AML-193 (cell line): ENCODE results near the gene MCHR1.
"Not testable (repeated sequence)": the region's sequence is repeated elsewhere in the genome, so short reads cannot be mapped to it uniquely, and the experiment has no call there.

ENCODE experiments used
- DNase-seq, 2 experiments: peaks; one replicate each; lab custom pipeline; 2025; lab: John Stamatoyannopoulos, UW

Gene MCHR1

DNA sequence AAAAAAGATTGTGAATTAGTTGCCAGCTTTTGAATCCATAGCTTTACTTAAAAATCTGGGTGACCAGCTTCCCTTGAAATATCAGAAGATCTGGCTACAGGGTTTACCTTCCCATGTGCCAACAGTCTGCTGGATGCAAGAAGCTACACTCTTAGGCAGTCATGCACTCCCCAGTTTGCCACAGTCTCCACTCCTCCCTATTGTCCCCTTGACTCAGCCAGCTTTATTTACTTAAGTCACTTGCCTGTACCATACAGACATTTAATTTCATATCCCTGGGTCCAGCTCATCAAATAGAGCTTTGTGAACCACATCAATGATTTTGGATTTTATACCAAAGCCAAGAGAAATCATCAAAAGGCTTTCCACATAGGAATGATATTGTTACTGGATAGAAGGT is 12.2 kb downstream of the MCHR1 start:
- no peak for DNase-seq

DNA sequence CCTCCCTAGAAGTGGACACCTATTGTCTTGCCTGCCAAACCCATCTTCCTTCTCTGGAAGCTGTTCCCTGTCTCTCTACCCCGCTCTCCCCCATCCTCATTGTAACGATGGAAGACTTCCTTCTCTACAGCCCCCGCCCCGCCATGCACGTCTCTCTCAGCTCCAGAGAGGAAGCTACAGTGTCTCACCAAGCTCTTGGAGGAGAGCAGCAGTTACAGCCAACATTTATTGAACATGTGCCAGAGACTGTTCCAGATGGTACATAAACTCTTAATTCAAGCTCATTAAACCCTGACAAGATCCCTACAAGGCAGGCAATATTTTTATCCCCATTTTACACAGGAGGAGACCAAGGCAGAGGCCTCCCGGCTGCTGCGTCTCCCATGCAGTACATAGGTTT is 15.1 kb downstream of the MCHR1 start:
- no peak for DNase-seq

DNA sequence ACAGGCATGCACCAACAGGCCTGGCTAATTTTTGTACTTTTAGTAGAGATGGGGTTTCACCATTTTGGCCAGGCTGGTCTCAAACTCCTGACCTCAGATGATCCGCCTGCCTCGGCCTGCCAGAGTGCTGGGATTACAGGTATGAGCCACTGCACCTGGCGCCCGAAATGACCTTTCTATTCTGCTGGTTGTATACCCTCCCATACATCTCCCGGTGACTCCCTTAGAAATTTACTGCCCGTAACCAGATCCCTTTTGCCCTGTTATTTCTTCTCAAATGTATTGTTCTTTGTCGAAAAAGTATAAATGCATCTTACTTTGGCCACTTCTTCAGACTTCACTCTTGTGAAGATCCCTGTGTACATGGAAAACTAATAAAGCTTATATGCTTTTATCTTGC is 22.0 kb downstream of the MCHR1 start:
- DNase-seq, result no peak

DNA sequence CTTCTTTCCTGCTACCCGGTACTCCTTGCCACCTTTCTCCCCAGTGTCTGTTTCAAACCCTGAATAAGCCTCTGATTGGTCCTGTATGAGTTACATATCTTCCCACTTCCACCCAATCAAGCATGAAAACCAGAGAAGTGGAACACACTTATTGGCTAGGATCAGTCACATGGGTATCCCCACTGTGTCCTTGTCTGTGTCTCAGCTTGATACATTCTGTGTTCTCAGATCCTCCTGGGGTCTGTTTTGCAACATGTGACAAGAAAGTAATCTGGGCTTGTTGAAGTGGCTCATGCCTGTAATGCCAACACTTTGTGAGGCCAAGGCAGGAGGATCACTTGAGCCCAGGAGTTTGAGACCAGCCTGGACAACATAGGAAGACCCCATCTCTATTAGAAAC is 23.9 kb downstream of the MCHR1 start:
- DNase-seq, result no peak

DNA sequence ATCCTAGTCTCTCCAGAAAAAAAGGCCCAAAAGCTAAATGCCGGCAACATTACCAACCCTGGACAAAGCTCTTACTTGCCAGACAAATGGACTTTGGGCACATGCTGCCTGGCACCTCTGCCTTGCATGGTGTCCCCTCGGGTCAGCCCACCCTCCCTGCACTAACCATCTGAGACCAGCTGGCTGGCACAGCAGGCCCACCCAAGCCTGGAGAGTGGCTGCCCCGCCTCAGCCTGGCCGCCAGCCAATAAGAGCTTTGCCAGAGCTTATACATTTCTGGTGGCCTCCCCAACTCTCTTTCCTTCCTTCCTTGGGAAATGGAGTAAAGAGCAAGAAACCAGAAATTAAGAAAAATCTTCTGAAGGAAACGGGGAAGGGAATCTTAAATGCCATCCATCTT is 24.5 kb downstream of the MCHR1 start:
- no peak for DNase-seq

DNA sequence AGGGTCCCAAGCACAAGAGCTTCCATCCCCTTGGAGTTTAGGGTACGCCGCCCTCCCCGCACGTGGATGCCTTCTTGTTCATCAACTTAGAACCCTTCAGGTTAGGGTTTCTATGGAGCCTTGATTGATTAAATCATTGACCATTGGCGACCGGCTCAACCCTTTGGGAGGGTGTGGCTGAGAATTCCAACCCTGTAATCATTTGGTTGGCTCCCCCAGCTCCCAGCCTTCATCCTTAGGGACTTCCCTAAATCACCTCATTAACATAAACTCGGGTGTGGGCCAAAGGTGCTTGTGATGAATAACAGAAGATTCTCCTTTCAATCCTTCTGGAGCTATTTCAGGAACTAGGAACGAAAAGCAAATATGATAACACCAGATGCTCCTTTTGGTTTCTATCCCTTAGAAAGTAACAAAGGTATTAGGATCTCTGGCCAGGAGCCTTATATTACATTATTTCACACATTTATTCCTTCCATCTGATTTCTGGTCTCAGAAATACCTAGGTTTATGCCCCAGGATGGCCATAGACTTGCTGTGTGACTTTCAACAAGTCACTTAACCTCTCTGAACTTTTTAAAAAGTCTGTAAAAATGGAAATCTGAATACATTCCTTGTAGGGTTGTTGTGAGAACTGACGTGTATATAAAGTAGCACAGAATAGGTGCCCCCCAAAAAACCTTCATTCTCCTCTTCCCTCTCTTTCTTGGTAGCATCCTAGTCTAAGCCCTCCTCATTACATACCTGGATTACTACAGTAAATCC is 26.8 kb downstream of the MCHR1 start:
- DNase-seq, result no peak

DNA sequence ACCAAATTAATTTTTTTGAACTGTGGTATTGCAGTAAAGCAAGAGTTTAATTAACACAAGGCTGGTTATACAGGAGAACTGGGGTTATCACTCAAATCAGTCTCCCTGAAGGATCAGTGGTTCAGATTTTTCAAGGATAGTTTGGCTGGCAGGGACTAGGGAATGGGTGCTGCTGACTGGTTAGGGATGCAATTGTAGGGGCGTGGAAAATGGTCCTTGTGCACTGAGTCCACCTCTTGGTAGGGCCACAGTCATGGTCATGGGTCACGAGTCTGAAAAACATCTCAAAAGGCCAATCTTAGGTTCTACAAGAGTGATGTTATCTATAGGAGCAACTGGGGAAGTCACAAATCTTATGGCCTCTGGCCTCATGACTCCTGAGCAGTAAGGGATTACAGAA is 27.9 kb downstream of the MCHR1 start:
- no peak for DNase-seq

DNA sequence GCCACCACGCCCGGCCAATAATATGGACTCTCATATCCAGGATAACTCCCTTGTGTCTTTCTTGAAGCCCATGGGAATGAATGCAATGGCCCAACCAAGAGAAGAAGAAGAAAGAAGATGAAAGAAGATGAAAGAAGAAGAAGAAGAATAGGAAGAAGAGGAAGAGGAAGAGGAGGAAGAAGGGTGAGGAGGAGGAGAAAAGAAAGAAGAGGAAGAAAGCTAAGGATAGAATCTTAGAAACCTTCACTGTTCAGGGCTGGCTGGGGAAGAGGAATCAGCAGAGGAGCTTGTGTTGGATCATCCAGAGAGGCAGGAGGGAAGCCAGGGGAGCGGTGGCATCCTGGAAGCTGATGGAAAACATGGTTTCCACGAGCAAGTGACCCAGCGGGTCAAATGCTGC is 28.9 kb downstream of the MCHR1 start:
- no peak for DNase-seq

DNA sequence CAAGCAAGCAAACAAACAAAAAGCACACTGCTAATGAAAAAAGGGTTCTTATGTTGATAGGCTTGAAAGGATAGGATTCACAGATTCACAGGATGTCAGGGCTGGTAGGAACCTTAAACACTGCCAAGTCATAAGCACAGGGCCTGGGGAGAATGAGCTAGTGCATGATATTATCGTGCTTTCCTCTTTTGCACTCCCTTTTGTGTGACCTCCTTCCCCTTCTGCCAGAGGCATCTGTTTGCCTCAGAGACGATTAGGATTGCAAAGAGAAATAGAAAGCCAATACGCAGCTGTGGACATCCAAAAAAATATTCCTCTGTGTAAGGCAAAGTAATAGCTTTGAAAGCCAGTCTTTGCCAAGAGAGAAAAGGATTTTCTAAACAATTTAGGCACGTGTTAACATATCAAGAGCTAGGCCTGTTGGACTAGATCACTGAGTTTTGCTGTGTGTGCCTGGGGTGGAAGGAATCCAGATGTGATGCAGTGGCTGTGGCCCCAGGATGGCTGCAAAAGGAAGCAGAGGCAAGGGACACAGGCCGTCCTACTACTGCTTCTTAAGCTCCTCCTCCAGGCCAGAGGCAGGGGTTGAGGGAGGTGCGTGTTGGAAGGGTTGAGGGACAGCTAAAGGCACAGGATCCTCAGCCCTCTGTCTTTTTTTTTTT is 30.6 kb downstream of the MCHR1 start:
- DNase-seq, result no peak

DNA sequence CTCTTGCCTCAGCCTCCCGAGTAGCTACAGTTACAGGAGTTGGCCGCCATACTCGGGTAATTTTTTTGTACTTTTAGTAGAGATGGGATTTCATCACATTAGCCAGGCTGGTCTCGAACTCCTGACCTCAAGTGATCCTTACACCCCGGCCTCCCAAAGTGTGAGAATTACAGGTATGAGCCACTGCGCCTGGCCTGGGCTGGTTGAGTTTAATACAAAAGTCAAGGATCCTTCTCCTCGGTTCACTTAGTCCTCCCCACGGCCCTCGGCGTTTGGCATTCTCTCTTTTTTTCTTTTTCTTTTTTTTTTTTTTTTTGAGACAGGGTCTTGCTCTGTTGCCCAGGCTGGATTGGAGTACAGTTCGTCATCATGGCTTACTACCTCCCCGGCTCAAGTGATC is 33.0 kb downstream of the MCHR1 start:
- no peak for DNase-seq

DNA sequence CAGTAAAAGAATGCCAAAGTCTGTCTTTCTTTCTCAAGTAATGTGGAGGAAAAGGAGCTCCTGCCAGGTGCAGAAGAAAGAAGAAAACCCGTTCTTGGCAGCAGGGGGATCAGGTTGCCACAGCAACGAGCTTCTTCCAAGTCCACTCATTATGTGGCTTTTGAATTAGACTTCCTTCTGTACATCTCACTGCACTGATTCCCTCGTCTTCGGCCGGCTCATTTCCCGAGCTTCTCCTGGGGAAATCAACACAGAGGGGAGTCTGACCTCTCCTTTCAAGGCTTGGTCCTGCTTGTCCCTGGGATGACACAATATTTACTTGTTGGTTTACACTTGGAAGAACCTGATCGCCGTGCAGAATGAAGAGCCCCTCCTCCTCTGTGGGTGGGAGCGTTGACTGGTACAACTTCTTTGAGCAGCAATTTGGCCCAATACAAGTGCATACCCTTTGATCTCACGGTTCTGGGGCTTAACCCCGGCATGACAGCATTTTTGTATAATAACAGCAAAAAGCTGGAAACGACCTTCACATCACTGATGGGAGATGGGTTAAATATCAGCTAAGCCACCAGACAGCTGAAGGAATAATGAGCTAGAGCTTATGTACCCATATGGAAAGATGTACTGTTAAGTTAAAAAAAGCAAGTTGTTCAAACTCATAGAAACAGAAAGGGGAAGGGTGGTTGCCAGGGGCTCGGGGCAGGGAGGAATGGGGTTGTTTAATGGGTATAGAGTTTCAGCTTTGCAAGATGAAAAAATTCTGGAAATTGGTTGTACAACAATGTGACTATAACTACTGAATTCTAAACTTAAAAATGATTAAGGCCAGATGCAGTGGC is 35.4 kb downstream of the MCHR1 start:
- DNase-seq, result no peak

DNA sequence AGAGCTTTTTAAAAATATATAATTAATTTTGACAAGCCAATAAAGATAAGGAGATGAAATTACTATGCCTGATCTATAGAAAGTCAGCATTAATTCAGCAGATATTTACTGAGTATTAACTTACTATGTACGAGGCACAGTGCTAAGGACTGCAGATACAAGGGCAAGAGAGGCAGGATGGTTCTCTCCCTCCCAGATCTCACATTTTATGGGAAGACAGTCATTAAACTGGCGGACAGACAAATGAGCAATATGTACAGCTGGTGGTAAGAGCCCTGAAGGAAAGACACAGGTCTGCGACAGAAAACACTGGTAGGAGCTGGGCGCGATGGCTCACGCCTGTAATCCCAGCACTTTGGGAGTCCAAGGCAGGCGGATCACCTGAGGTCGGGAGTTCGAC is 36.8 kb downstream of the MCHR1 start:
- no peak for DNase-seq

DNA sequence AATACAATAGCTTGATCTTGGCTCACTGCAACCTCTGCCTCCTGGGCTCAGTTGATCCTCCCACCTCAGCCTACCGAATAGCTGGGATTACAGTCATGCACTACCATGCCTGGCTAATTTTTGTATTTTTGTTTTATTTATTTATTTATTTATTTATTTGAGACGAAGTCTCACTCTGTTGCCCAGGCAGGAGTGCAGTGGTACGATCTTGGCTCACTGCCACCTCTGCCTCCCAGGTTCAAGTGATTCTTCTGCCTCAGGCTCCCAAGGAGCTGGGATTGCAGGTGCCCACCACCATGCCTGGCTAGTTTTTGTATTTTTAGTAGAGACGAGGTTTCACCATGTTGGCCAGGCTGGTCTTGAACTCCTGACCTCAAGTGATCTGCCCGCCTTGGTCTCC is 38.4 kb downstream of the MCHR1 start:
- DNase-seq, result not testable (repeated sequence)

DNA sequence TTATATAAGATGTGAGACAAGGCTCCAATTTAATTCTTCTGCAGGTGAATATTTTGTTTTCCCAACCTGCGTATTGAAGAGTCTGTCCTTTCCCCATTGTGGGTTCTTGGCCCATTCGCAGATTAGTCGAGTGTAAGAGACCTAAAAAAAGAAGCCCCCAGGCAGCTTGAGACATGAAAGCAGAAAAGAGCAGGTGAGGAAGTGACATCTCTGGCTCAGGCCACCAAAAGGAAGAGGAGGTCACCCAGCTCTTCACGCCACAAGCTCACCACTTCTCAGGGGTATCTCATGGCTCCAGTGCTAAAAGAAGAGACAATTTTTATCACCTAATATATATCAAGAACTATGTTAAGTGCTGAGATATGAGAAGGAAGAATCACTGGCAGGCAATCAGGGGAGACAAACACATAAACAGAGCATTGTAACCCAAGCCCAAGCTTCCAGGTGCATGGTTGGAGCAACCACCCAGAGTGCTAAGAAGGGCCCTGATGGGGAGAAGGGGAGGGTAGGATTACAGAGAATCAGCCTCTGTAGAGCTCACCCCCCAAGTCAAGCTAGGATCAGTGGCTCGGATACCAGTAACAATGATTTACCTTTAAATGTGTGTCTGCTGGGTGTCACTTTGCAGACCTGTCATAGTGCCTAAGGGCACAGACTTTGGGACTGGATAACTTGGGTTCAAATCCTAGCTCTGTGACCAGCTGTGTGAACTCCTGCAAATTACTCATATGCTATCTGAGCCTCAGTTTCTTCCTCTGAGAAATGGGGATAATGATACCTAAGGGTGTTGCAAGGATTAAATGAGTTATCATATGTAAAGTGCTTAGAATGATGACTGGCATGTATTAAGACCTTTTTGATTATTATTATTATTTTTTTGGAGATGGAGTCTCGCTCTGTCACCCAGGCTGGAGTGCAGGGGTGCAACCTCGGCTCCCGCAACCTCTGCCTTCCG is 39.2 kb downstream of the MCHR1 start:
- DNase-seq, result no peak

DNA sequence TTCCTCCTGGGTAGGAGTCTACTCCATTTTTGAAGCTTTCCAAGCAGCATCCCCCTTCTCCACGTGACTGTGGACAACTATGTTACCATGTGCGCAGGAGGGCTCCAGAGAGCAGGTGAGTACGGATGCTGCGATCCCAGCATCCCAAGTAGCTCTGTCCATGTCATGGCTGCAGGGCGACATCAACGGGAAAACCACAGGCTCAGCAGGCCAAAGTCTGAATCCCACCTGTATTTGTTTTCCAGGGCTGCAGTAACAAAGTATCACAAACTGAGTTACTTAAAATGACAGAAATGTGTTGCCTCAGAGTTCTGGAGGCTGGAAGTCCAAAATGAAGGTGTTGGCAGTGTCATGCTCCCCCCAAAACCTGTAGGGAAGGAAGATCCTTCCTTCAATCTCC is 40.3 kb downstream of the MCHR1 start:
- no peak for DNase-seq

DNA sequence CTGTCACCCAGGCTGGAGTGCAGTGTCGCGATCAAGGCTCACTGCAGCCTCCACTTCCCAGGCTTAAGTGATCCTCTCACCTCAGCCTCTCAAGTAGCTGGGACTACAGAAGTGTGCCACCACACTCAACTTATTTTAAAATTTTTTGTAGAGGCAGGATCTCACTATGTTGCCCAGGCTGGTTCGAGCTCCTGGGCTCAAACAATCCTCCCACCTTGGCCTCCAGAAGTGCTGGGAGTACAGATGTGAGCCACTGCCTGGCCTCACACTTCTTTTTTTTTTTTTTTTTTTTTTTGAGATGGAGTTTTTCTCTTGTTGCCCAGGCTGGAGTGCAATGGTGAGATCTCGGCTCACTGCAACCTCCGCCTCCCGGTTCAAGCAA is 40.9 kb downstream of the MCHR1 start:
- not testable (repeated sequence) for DNase-seq

DNA sequence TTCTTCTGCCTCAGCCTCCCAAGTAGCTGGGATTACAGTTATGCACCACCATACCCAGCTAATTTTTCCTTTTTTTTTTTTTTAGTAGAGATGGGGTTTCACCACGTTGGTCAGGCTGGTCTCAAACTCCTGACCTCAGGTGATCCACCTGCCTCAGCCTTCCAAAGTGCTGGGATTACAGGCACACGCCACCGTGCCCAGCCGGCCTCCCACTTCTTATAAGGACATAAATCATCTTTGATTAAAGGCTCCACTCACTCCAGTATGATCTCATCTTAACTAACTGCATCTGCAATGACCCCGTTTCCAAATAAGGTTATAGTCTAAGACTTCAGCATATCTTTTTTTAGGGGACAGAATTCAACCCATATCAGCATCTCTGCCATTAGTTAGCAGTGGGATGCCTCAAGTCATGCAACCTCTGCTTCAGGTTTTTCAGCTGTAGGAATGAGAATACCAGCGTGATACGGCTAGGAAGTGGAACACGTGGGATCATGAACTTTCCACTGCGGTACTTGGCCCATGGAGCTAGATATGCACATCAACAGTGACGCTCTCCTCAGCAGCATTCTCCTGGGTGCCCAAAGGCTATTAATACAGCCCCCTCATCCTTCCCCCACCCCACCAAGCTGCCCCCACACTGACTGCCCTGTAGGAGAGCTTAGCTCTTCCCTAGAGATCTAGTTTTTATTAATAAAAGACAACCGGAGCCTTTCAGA is 41.4 kb downstream of the MCHR1 start:
- no peak for DNase-seq

DNA sequence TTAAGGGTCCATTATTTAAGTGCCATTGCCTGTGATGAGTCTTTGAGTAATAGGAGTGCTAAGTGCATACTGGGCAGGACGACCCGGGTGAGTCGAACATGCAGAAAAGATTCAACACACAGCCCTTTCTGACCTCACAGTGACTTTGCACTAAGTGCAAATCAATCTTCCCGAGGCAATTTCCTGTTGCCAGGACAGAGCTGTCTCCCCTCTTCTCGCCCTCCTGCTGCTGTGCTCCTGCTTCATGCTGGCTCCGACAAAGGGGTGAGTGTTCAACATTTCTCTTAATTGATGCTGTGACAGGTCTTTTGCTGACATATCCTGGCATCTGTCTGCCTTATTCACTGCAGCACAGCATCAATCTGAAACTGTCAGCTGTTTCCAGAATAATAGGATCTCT is 42.0 kb downstream of the MCHR1 start:
- DNase-seq, result no peak

DNA sequence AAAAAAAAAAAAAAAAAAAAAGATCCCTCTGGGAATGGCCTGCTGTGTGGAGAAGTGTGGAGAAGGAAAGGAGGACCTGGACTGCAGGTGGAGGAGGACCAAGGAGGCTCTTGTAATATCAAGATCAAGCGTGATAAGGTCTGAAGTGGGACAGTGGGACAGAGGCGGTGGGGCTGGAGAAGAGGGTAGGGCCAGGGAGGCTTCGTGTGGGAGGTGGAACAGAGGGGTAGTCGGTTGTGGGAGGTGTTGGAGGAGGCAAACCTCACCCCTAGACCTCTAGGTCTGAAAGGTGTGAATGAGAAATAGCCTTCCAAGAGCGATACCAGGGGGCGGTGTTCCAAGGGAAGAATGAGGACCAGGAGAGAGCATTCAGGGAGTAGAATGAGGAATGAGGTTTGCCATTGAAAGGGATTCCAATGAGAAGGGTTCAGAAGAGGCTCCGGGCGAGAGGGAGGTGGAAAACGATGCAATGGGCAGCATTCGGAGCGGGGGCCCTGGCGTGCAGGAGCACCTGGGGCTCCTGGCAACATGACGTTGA is 44.2 kb downstream of the MCHR1 start:
- no peak for DNase-seq

DNA sequence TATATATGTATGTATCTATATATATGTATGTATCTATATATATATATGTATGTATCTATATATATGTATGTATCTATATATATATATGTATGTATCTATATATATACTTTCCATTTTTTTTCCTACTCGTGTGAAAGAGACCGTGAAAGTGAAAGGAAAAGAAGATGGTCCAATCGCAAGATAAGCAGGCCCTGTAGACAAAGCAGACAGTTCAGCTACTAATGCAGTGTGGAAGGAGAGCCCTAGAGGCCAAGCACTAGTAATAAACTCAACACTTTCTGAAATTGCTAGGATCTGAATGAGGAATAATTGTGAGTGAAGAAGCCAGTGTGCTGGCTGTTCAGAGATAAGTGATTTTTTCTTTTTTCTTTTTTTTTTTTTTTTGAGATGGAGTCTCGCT is 47.2 kb downstream of the MCHR1 start:
- DNase-seq, result no peak
